ENCODE measurements around the gene HDAC9.

HDAC9 gene

DNA sequence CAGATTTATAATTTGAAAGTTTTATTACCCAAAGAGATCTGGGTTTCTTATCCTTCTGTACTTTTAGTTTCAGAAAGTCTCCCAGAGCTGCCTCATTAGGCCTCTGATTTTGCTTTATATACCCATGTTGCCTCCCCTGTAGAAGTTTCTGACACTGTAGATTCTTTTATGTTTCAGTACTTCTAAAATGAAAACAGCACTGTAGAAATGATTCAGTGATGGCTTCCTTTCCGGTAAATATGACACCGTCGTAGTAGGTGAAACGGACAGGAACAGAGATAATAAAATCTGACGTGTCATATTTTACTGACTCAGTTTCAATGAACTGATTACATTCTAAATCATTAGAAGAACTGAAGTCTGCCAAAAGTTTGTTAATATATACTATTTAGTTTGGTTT, 349.2 kb downstream of the HDAC9 start:
- DNase-seq (ENCODE audit: low read depth), result no peak

DNA sequence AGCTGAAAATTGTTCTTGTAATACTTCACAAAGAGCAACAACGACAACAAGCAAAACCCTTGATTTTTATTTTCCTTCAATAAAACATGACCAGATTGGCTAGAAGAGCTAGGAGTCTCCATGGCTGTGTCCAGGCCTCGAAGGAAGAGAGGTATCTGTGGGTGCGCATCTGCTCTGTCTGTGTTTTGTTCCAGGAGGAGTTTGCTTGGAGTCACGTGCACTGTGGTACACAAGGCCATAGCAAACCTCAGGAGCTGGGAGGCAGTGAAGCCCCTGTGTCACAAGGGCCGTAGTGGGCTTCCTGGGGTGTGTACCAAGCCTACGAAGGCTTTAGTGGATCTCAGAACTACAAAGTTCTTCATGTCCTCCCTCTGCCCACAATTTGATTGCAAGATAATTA, 350.2 kb downstream of the HDAC9 start:
- DNase-seq (ENCODE audit: low read depth), result no peak

DNA sequence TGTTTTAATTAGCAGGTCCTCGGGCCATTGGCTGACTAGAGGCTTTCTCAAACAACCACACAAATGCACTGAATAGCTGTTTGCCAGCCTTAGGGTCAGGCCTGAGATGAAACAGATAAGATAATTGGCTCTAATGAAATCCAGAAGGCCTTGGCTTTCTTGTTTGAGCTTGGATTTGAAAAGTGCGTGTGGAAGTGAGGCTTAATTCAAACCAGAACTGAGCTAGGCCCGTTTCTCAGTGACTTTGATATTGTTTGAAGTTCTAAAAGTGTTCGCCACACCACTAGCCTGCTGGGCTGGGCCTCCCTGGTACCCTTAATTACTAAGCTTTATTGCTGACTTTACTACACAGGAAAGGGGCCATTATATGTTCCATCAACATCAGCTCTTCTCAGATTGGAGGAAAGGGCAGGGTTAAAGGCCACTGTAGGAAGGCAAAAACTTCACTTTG, 351.2 kb downstream of the HDAC9 start:
- DNase-seq (ENCODE audit: low read depth), result no peak

DNA sequence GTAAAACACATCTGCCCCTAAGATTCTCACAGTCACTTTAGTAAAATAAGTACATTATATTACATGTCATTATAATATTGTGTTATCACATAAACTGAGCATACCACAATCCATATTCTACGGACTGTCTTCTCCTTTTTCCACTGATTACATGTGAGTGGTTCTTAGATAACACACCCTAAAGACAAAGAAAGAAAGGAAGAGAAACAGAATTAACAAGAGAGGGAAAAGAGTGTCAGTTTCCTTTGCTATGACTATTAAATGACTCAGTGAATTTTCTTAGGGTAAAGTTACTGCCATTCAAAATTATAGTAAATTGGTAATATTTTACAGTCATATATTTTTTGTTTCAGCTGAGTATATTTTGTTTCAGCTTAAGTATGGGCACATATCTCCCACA, 353.6 kb downstream of the HDAC9 start:
- no peak for DNase-seq (ENCODE audit: low read depth)

DNA sequence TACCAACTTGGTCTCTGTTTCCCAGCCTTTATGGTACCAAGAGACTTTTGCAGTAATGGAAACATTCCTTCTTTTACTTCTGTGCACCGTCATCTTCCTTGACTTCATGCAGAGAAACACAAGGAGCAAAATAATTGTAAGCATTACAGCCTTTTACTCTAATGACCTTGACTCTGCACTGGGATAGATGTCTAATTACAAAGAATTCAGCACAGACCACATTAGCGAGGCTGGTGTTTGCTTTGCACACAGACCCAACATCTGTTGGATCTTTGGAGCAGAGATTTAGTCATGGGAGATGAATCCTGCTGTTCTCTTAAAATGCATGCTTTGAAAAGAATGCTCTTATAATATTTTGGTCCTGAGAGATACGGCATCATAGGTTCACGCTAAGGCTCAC, 360.2 kb downstream of the HDAC9 start:
- DNase-seq (ENCODE audit: low read depth), result no peak

DNA sequence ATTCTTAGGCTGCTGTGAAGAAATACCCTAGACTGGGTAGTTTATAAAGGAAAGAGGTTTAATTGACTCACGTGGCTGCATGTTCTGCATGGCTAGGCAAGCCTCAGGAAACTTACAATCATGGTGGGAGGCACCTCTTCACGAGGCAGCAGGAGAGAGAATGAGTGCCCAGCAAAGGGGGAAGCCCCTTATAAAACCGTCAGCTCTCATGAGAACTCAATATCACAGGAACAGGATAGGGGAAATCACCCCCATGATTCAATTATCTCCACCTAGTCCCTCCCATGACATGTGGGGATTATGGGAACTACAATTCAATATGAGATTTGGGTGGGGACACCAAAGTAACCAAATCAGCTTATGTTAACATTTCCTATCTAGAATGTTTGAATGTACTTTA, 362.7 kb downstream of the HDAC9 start:
- DNase-seq (ENCODE audit: low read depth), result no peak

DNA sequence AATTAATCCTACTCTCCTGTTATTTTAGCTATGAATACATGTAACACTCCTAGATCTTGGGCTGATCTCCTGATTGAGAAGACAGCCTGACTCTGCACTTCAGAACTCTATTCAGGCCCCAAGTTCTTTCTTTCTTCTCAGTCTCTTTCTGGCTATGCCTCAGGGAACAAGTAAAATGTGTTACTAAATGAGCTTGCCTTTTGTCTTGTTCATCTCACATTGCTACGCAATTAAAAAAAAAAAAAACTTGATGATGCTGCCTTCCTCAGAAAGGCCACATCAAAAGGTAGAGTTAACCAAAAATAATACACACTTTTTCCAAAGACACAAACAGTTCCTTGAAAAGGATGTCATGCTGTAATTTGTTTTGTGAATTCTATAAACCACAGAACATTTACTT, 363.8 kb downstream of the HDAC9 start:
- no peak for DNase-seq (ENCODE audit: low read depth)

DNA sequence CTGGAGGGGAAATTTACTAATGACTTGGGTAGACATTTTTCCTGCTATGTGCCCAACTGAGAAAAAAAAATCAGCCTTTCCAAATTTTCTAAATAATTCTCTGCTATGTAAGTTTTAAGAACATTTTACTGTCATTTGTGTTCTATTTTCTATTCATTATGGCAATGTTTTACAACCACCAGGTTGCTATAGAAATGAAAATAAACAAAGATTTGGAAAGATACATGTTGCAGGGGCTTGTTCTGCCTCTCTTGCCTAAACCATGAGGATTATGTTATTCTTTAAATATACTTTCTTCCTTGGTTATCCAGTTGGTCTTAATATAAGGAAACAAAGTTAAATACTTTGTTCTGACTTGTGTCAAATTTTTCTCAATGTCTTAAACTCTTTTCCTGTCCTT, 364.7 kb downstream of the HDAC9 start:
- DNase-seq (ENCODE audit: low read depth), result no peak

DNA sequence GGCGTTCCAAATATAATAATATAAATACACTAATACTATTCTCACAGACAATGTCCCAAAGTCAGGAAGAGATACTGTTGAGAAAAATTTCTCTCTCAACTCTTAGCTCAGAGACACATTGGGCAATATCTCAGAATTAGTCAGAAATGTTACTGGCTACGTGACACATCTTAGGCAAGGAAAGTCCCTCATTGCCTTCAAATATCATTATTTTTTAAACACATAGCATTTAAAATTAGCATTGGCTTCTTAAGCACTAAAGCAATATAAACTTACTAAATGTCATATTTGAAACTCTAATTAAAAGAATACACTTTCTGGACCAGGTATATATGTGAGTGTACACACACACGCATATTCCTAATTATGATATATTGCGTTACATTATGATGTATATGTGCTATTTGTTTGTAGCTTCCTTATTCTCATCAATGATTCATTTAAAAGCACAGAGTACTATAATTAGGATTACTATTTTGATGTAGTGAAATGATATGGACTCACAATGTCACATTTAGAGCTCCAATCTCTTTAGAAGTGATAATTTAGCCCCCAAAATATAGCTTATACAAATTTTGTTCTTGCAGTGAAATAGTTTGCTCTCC, 366.1 kb downstream of the HDAC9 start:
- DNase-seq (ENCODE audit: low read depth), result no peak

DNA sequence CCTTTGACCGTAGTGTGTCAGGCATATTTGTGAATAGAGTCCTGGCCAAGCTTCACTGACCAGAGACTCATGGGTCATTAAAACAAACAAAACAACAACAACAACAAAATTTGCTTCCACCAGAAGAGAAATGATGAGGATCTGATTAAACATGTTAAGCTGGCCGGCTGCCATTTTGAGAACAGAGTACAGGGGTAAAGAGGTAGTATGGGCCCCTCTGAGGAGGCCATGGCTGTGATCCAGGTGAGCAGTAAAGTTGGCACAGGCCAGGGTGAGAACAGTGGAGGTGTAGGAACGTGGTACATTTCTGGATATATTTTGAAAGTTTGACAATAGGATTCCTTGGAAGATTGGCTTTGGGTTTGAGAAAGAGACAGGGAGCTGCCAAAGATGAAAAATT, 369.4 kb downstream of the HDAC9 start:
- no peak for DNase-seq (ENCODE audit: low read depth)

DNA sequence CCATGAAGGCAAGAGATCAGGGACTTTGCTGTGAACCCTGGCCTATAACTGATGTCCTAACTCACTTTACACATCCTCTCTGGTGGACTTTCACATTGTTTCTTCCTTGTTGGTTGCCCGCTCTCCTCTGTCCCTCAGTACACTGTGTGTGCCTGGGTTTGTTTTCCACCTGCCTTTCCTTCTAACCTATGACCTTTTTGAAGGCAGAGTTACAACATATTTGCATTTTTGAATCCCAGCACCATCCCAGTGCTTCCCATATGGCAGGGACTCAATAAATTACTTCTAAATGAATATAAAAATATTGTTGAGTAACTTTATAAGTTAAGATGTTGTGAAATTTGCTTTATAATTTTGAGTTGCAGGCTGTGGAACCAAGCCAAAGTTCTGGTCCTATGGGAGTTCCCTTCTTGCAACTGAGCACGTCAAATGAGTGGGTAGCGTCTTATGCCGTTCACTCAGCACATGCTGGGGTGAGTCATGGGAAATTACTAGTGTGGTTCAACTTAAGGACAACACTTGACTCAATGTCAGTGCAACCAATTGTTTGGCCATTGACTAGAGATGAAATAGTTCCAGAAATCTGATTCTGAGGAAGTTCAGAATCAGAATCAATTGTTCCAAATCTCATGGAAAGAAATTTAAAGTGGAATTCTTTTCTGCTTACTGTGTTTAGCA, 370.9 kb downstream of the HDAC9 start:
- DNase-seq (ENCODE audit: low read depth), result no peak

DNA sequence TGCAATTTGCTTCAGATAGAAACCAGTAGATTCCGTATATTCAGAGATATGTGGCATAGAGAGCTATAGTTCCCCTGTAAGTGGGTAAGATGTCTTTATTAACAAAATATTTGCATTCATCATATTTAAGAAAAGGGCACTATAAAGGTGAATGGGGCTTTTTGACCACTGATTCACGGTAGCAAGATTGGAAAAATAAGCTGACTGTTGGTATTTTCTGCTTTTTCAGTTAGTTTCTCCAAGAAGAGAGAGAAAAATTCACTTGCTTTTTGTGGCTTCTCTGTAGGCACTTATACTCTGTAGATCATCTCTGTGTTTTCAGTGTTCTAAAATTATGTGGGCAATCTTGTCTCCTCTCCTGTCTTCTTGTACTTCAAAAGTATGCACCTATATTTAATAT, 376.8 kb downstream of the HDAC9 start:
- no peak for DNase-seq (ENCODE audit: low read depth)

DNA sequence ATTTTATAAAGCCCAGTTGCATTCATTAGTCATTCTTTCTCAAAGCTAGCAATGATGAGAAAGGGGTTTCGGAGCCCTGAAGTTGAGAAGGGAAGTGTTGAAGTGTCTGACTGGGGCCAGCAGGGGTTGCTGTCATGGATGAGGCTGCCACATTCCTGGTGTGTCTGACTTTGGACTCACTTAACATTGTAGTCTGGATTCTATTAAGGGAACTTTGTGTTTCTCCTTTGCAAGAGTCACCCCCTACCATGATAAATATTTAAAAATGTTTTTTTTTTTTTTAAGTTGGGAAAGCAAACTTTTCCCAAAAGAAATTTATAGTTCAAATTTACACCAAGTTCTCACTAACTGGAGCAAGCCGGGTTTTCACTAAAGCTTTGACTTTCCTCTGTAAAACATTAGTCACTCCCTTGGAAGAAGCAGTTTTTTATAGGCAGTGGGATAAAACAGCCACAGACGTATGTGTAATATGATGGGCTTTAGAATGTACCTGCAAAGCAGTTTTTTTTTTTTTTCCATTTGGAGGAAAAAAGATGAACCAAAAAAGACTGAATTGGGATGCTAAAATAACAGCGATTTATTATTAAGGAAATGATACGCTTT, 378.3 kb downstream of the HDAC9 start:
- no peak for DNase-seq (ENCODE audit: low read depth)

DNA sequence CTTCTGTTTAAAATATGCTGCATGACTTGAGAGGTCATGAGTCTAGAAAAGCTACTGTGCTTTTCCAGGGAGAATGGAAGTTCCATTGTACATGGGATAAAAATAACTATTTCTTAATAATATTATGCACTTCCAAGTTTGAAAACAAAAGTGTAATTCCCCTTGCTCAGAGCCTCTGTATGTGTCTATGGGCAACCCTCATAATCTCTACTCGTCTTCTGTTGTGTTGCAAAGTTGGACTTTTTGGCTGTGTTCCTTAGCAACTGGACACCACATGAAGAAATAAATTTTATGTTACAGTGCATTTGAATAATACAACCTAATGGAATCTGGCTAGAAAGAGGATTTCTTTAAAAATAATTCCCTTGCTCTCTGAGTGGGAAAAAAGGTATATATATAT, 379.3 kb downstream of the HDAC9 start:
- no peak for DNase-seq (ENCODE audit: low read depth)

DNA sequence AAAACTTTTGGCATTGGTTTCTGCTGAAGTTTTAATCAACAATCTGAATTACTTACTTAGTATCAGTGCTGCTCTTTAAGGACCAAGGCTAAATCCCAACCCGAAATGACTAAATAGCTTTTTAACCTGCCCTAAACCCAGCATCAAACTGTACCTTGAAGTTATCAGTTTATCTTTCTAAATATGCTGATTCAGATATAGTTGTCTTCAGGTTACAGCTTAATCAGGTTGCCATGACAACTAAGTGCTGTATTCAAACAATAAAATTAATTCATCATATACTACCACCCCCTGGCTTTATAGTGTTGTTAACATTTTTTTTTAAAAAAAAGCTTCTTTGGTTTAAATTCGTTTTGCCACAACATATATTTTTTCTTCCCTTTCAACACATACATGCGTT, 382.3 kb downstream of the HDAC9 start:
- DNase-seq (ENCODE audit: low read depth), result no peak

DNA sequence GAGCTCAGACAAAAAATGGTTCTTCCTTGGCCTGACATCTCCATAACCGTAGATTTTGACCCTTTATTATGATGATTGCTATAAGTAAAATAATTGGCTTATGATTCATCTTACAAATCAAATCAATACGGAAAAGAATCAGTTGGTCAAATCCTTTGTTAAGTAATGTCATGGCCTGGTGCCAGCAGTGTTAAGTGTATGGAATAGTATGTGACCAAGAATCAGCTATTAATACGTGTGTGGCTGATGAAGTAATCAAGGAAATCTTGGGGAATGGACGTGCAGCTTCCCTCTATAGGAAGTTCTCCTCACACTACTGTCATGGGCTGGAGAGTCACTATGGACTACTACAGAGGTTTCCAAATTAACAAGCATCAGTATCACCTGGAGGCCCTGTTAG, 391.3 kb downstream of the HDAC9 start:
- DNase-seq (ENCODE audit: low read depth), result no peak

DNA sequence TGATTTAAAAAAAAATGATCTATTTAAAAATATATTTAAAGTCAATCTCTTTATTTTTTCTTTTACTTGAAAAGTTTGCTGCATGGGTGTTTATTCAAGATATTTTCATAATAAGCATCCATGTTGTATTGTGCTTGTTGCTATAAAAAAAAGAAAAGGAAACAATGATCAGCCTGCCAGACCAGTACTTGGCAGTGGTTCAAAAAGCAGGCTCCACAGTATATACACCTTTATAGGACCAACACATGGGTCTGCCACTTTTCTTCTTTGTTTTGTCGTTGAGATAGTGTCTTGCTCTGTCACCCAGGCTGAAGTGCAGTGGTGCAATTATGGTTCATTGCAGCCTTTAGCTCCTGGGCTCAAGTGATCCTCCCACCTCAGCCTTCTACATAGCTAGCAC, 393.9 kb downstream of the HDAC9 start:
- DNase-seq (ENCODE audit: low read depth), result no peak

DNA sequence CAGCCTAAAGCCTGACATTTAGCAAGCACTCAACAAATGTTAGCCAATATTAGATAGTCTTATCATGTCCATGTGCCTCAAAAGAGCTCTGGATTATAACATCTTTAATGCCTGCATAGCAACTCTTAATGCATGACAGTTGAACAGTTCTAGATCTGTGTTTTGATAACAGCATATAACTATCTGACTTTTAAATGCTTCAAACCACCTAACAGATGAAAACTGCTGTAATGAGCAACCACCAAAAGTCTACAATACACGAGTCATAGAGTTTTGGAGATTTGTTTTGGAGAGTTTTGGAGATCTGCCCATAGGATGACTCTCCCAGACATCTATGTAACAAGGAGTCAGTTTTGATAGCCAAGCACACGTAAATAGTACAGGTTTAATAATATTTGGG, 394.6 kb downstream of the HDAC9 start:
- DNase-seq (ENCODE audit: low read depth), result no peak

DNA sequence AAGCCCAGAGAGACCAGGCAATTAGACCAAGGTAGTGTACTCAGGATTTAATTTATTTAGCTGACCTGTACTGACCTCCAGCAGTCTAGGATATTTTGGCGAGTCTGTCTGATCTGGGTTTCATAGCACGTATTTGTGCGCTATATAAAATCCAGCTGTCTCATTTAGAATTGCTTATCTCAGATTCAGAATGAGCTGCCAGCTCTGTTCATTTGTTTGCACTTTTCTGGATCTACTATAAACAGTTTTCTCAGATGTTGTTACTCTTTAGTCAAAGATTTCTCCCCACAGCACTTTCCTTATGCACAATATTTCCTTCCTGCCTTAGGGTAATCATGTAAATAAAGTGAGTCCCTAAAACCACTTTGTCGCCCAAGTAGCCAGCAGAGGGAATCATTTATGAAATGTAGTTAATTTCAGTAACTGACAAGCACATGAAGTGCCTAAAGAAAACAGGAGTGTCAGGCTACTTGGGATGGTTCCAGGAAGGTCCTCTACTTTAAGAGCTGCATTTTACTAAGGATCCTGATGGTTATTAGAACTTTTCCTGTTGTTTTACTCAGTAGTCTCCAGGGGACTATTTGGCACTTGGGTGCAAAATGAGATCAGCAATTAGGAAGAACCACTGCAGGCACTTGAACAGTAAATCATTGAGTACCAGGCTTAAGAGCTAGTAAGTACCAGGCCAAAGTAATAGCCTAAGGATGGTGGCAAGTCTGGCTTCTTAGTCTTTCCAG, 395.5 kb downstream of the HDAC9 start:
- DNase-seq (ENCODE audit: low read depth), result no peak

DNA sequence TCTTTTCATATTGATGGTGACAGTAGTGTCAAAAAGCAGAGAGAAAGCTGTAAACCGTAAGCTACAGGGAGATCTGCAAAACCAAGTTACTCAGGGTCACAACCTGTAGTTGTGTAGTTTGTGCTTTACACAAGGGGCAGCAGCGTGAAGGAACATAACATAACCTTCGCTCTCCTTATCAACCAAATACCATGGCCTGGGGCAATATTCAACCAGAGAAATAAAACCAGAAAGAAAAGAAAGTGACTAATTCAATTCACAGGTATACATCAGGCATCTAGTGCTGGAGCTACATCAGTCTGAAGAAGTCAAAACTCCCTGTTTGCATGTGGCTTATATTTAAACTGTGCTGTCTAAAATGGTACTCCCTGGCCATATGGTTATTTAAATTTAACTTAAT, 397.6 kb downstream of the HDAC9 start:
- no peak for DNase-seq (ENCODE audit: low read depth)

DNA sequence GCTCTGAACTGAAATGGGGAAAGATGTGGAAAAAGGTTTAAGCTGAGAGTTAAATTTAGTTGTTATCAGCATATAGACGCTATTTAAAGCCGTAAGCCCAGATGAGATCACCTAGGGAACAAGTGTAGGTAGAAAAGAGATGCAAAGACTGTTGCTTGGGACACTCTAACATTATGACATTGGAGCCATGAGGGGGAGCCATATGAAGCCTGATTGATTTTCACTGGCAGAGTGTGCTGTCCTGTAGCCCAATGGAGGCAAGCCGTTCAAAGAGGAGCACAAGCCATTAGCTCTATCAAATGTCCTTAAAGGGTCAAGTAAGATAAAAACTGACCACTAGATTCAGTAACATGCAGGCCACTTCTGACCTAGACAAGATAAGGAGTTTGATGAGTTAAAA, 398.6 kb downstream of the HDAC9 start:
- no peak for DNase-seq (ENCODE audit: low read depth)

DNA sequence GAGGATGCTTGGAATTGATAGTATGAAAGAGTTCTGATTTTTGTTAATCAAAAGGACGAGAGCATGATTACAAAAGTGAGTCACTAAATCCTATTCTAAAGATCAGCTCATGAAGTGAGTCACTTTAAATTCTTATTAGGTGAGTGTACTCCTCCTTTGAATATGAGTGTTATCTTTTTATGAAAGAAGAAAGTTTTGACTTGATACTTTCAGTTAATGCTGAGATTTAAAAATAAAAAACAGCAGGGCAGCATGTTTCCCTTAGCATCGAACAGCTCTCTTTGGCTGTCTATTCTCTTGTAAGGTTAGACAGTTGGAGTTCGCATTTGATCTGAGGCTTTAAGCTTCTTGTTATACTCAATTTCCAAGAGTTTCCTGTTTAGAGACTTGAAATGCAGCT, 399.9 kb downstream of the HDAC9 start:
- DNase-seq (ENCODE audit: low read depth), result no peak

DNA sequence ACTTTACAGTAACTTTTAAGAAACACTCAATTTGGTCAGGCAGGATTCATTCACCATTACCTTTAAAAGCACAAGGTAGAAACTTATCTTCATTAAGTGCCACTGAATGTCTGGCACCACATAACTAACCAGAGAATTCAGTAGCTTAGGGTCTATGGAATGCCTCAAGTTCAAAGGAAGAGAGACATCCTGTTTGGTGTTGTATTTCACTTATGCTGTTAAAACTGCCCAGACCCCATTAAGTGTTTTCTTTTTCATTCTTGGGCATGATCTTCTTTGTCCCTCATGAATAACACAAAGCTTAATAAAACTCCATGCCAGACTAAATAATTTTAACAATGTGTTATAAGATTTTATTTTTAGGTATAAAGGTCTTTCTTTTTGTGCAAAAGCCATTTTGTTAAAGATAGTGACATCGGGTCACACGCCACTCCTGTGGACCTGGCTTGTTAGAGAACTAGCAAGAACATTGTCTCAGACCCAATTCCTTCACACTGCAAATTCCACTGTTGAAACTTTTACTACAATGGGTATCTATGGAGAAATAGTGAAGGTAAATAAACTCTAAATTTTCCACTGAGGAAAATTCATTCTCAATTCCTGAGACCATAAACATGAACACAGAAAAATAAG, 400.9 kb downstream of the HDAC9 start:
- DNase-seq (ENCODE audit: low read depth), result no peak
